IPS-18a (cell line): Measurements from ENCODE around the gene CDKL5.

Source experiments
- H3K27ac ChIP-seq: one replicate; pipeline ENCODE4 v1.5.1; 2013; ENCODE audit warnings: low read length
- H3K27me3 ChIP-seq: one replicate; pipeline ENCODE4 v1.6.1; 2013; ENCODE audit warnings: mild to moderate bottlenecking, low read length; ENCODE audit not compliant: control insufficient read depth, insufficient read depth
- H3K36me3 ChIP-seq: one replicate; pipeline ENCODE4 v1.6.1; 2013; ENCODE audit warnings: low read depth, low read length; ENCODE audit not compliant: control insufficient read depth
- H3K4me1 ChIP-seq: one replicate; pipeline ENCODE4 v1.6.1; 2013; ENCODE audit warnings: low read depth, low read length; ENCODE audit not compliant: control insufficient read depth
- H3K4me3 ChIP-seq: one replicate; pipeline ENCODE4 v1.5.1; 2013; ENCODE audit warnings: low read length
- H3K9ac ChIP-seq: one replicate; pipeline ENCODE4 v1.6.1; 2013; ENCODE audit warnings: mild to moderate bottlenecking, low read length, moderate library complexity
- H3K9me3 ChIP-seq: one replicate; pipeline ENCODE4 v1.6.1; 2013; ENCODE audit warnings: low read depth, low read length; ENCODE audit not compliant: control insufficient read depth

The CDKL5 gene

DNA sequence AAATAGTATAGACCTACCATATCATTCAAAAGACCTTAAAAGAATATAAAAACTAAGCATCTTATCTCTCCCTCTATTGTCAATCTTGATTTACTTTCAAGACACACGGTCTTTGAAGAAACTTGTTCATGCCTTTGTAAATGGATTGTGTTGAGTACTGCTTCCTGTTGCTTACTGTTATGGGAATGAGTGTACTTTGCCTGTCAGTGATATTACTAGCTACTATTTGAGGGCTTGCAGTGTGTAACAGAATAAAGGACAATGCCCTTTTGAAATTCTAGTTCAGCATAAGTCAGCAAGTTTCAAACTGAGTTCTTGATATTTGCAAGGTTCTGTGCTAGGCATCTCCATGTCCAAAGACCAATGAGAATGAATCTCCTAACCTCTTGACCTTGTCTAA lies 36.0 kb downstream of the CDKL5 start:
- no peak overlapping the region for H3K4me3 ChIP-seq
- peaks cover 7% of the 10 kb centered on the region for H3K4me1 ChIP-seq
- peaks cover 22% of the 10 kb centered on the region for H3K9me3 ChIP-seq
- no peaks in the 10 kb centered on the region for H3K27me3 ChIP-seq
- H3K27ac ChIP-seq = no peak overlapping the region
- H3K36me3 ChIP-seq = no peaks in the 10 kb centered on the region
- H3K9ac ChIP-seq = no peak overlapping the region

DNA sequence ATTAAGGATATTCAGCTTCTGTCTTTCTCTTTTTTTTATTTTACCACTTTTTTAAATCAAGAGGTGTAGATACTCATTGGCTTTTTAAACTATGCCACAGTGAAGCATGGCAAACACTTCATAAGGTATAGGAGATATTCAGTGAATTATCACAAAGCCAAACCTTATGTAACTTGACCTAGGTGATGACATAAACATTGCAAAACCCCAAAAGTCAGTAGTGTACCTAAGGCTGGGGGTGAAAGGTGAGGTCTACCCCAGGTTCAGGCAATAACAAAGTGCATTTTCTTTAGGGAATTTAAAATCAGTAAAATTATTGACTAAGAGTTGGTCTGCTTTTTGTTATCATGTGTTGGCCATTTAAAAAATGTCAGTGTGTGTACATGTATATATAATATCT lies 39.1 kb downstream of the CDKL5 start:
- H3K36me3 ChIP-seq = no peaks in the 10 kb centered on the region
- H3K27me3 ChIP-seq = no peaks in the 10 kb centered on the region
- H3K4me1 ChIP-seq = peaks cover 7% of the 10 kb centered on the region
- no peak overlapping the region for H3K4me3 ChIP-seq
- H3K9ac ChIP-seq = no peak overlapping the region
- no peak overlapping the region for H3K27ac ChIP-seq
- peaks cover 21% of the 10 kb centered on the region for H3K9me3 ChIP-seq

DNA sequence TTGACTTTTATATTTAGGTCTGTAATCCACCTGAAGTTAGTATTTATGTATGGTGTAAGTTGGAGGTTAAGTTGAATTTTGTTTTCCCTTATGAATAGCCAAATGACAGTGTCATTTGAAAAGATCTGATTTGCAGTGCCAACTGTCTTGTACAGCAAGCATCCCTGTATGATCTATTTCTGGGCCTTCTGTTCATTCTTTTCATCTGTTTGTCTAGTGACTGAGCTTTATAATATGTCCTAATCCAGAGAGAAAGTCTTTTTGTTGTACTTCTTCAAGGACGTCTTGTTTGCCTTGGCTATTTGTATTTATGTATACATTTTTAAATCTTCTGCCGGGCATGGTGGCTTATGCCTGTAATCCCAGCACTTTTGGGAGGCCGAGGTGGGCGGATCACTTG lies 39.6 kb downstream of the CDKL5 start:
- H3K4me3 ChIP-seq = no peak overlapping the region

DNA sequence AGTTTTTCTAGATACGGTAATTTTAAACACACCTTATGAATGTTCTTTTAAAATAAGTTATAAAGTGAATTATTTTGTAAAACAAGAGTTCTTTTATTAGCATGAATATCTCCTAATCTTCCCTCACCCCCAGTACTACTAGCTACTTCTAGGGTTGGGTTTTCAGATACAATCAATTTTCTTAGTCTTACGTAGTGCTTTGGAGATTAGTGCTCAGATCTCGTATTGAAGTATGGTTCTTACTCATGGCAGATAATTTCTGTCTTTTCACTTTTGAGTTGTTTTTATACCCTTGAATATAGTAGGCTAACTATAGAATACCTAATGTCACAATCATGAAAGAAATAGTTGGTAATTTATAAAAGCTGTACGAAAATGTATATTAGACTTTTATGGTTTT lies 43.2 kb downstream of the CDKL5 start:
- Histone ChIP-seq H3K27me3 (no peaks in the 10 kb centered on the region), H3K9me3 (peaks cover 21% of the 10 kb centered on the region), H3K4me3 (no peak overlapping the region), H3K9ac (no peak overlapping the region), H3K27ac (no peak overlapping the region), H3K4me1 (no peaks in the 10 kb centered on the region), H3K36me3 (no peaks in the 10 kb centered on the region)

More for the DNA sequence above, 39.6 kb downstream of the CDKL5 start:
- Histone ChIP-seq H3K27me3 (no peaks in the 10 kb centered on the region), H3K4me1 (peaks cover 7% of the 10 kb centered on the region), H3K27ac (no peak overlapping the region), H3K36me3 (no peaks in the 10 kb centered on the region), H3K9me3 (peaks cover 21% of the 10 kb centered on the region), H3K9ac (no peak overlapping the region)

DNA sequence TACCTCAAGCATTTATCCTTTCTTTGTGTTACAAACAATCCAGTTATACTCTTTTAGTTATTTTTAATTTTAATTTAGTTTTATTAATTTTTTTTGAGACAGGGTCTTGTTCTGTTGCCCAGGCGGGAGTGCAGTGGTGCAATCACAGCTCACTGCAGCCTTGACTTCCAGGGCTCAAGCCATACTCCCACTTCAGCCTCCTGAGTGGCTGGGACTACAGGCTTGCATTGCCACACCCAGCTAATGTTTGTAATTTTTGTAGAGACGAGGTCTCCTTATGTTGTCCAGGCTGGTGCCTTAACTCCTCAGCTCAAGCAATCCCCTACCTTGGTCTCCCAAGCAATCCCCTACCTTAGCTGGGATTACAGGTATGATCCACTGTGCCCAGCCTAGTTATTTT lies 45.9 kb downstream of the CDKL5 start:
- H3K27me3 ChIP-seq = no peaks in the 10 kb centered on the region
- H3K27ac ChIP-seq = no peak overlapping the region
- H3K36me3 ChIP-seq = no peaks in the 10 kb centered on the region
- H3K4me3 ChIP-seq = no peak overlapping the region
- no peak overlapping the region for H3K9ac ChIP-seq
- no peaks in the 10 kb centered on the region for H3K4me1 ChIP-seq
- H3K9me3 ChIP-seq = peaks cover 16% of the 10 kb centered on the region

DNA sequence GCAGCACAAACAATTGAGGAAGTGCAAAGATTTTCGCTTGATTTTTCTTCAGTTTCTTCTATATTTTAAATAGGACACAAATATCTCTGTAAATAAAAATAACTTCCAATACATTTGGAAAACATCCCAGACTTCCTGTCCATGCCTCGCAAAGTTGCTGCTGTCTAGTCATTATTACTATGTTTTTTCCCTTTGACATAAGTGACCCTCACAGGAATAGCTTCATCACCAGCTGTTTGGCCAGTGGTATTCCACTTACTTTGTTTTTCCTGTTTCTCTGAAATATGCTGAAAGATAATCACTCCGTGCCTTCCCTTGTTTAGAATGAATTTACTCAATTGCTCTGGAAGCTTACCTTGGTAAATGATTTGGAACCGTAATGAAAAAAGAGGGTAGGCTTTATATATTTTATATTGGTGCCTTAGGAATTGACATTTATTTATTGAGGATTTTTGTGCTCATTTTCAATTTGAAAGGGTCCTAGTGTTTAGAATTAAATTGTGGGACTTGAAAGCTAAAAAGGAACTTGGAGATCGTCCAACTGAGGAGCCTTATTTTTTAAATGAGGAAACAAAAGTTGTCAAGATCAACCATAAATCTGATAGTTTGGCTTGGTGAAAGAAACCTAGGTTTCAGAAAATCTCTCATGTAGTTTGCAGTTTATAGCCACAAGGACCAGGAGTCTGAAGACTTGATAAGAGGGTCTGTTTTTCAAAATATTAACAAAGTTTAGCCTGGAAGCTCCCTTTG lies 65.6 kb downstream of the CDKL5 start:
- Histone ChIP-seq H3K9ac (no peak overlapping the region), H3K9me3 (peaks cover 27% of the 10 kb centered on the region), H3K36me3 (no peaks in the 10 kb centered on the region), H3K4me1 (peaks cover 4% of the 10 kb centered on the region), H3K27ac (no peak overlapping the region), H3K27me3 (no peaks in the 10 kb centered on the region), H3K4me3 (no peak overlapping the region)

DNA sequence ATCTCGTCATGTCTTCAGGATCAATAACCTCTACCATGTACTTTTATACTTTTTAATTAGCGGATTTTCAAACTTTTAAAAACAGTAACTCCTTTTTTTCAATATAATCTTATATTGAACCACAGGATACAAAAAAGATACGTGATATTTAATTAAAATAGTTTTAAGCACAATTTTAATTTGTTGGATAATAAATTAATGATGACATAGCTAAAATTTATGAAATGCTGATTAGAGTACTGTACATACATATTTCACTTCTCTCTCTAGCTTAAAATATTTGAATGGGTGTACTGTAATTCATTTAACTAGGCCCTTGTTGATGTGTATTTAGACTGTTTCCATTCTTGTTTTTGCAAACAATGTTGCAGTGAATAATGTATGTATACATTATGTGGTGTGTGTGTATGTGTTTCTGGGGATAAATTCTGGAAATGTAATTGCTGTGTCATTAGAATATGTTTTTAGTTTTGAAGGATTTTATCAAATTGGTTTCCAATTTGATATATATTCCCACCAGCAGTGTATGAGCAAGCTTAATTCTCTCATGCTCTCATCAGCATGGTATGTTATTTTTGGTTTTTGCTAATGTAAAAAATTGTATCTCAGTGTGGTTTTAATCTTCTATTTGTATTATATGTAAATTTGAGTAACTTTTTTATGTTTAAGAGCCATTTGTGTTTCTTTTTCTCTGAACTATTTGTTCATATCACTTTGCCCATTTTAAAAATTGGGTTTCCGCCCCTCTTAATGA lies 66.4 kb downstream of the CDKL5 start:
- H3K36me3 ChIP-seq = no peaks in the 10 kb centered on the region
- no peak overlapping the region for H3K27ac ChIP-seq
- H3K27me3 ChIP-seq = no peaks in the 10 kb centered on the region
- H3K9ac ChIP-seq = no peak overlapping the region
- peaks cover 4% of the 10 kb centered on the region for H3K4me1 ChIP-seq
- H3K9me3 ChIP-seq = peaks cover 27% of the 10 kb centered on the region
- H3K4me3 ChIP-seq = no peak overlapping the region

DNA sequence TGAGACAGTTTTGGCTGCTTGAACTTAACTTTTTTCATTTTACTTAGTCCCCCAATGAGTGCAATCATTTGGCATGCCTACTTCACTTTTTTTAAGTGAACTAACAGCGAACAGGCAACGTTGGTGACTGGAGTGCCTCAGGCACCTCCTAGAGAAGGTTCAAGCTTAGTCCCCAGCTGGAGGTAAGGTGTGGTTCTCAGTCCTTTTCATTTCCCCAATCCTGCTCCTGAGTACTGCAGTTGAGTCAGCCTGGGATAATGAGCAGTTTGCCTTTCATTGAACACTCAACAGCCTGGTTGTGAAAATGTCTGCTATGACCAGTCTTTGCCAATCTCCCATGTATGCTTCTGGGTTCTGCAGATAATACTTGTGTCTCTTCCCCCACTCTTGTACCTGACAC lies 109.5 kb downstream of the CDKL5 start:
- H3K4me3 ChIP-seq = no peak overlapping the region
- peaks cover 14% of the 10 kb centered on the region for H3K9me3 ChIP-seq
- no peaks in the 10 kb centered on the region for H3K4me1 ChIP-seq

DNA sequence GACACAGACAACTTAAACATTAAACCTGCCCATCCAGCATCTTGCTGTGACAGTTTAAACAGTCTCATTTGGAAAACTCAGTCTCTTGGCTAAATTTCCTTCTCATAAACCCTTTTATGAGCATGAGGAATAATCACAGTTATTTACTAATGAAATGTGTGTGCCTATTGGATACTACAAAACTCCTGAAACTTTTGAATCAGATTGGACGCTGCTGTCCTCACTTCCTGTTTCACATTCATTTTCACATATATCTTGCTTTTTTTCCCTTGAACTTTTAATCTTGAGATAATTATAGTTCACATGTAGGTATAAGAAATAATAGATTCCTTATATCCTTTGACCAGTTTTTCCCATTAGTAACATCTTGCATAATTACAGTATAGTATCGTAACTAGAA lies 111.7 kb downstream of the CDKL5 start:
- H3K9ac ChIP-seq = no peak overlapping the region
- H3K9me3 ChIP-seq = peaks cover 16% of the 10 kb centered on the region
- no peaks in the 10 kb centered on the region for H3K36me3 ChIP-seq
- no peaks in the 10 kb centered on the region for H3K27me3 ChIP-seq
- no peak overlapping the region for H3K27ac ChIP-seq
- no peaks in the 10 kb centered on the region for H3K4me1 ChIP-seq
- no peak overlapping the region for H3K4me3 ChIP-seq

More for the DNA sequence above, 109.5 kb downstream of the CDKL5 start:
- no peak overlapping the region for H3K9ac ChIP-seq
- no peaks in the 10 kb centered on the region for H3K36me3 ChIP-seq
- no peak overlapping the region for H3K27ac ChIP-seq
- no peaks in the 10 kb centered on the region for H3K27me3 ChIP-seq

DNA sequence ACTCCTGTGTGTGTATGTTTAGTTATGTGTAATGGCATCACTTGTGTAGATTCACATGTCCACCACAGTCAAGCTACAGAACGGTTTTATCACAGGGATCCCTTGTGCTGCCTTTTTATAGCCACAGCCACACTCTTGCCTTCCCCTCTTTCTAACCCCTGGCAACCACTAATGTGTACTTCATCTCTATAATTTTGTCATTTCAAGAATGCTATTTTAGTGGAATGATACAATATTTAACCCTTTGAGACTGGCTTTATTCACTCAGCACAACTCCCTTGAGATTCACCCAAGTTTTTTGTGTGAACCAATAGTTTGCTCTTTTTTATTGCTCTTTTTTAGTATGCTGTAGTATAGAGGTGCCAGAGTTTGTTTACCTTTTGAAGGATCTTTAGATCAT lies 112.1 kb downstream of the CDKL5 start:
- Histone ChIP-seq H3K4me1 (no peaks in the 10 kb centered on the region), H3K4me3 (no peak overlapping the region), H3K27ac (no peak overlapping the region), H3K36me3 (no peaks in the 10 kb centered on the region), H3K9ac (no peak overlapping the region), H3K27me3 (no peaks in the 10 kb centered on the region), H3K9me3 (peaks cover 18% of the 10 kb centered on the region)

DNA sequence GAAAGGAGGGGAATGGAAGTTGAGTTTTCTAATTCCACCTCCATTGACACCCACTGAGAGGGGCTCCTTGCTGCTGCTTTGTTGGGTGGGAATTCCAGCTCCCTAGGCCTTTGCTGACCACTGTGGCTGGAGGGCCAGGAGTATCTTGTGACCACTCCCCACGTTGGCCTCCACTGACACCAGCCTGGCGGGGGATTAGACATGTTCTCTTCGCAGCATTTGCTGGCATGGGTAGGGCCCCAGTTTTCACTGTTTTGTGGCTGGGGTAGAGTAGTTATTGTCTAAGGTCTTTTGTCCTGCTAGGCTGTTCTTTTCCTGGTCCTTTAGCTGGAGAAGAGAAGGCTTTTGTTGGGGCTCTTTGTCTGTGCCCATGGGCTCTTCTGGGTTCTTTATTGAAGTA lies 116.7 kb downstream of the CDKL5 start:
- Histone ChIP-seq H3K9me3 (peaks cover 17% of the 10 kb centered on the region), H3K4me3 (no peak overlapping the region), H3K27ac (no peak overlapping the region), H3K9ac (no peak overlapping the region), H3K27me3 (no peaks in the 10 kb centered on the region), H3K36me3 (no peaks in the 10 kb centered on the region), H3K4me1 (no peaks in the 10 kb centered on the region)

DNA sequence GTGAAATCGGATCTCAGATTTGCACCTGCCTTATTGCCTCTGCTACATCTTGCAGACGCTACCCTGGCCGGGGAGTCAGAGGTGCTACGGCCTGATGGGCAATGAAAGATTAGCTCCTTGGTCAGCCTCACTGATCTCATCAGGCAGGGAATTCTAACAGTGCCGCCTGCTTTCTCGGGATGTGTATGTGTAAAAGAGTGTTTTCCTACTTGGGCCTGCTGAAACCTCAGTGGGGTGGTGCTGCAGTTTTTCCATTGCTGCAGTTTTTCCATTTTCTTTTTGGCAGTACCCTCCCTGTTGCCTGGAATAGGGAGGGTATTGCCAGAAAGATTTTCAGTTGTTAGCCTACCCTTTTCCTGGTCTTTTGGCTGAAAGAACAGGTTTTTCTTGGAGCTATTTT lies 117.5 kb downstream of the CDKL5 start:
- Histone ChIP-seq H3K27me3 (no peaks in the 10 kb centered on the region), H3K4me1 (no peaks in the 10 kb centered on the region), H3K27ac (no peak overlapping the region), H3K36me3 (no peaks in the 10 kb centered on the region), H3K4me3 (no peak overlapping the region), H3K9ac (no peak overlapping the region), H3K9me3 (peaks cover 17% of the 10 kb centered on the region)
